ENCODE results near the gene ADK.
"Not testable (repeated sequence)": the region's sequence is repeated elsewhere in the genome, so short reads cannot be mapped to it uniquely, and the experiment has no call there.

Gene ADK

DNA sequence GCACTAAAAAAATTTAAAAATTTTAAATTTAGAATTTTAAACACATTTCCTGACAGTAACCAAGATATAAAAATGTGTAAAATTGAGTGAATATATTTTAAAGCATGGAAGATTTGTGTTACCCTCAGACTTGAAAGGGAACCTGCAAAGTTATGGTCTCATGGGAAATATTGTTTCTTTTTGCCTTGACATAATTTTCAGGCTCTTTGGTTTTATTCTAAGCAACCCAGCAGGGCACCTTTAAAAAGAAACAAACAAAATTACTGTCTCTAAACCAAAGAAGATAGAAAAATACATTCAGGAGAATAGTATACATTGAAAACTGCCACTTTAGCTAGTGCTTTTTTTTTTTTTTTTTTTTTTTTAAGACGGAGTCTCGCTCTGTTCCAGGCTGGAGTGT lies 87.5 kb downstream of the ADK start:
- DNase-seq (ENCODE audit: low spot score) = no peak

DNA sequence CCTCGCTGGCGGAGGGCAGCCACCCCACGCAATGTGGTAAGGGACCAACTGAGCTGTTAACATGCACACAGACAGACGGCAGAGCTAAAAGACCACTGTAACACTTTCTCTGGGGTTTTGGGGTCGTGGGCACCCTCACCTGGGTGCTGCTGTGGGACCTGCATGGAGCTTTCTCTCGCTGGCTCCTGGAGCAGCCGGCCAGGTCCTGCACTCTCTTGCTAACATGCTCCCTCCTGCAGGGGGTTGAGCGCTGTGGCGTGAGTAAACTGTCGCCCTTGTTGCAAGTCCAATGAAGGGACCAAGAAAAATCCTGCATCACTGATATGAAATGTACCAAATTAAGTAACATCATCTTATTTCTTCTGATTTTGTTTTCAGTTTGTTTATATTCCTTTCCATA lies 92.0 kb downstream of the ADK start:
- DNase-seq (ENCODE audit: low spot score) = no peak

DNA sequence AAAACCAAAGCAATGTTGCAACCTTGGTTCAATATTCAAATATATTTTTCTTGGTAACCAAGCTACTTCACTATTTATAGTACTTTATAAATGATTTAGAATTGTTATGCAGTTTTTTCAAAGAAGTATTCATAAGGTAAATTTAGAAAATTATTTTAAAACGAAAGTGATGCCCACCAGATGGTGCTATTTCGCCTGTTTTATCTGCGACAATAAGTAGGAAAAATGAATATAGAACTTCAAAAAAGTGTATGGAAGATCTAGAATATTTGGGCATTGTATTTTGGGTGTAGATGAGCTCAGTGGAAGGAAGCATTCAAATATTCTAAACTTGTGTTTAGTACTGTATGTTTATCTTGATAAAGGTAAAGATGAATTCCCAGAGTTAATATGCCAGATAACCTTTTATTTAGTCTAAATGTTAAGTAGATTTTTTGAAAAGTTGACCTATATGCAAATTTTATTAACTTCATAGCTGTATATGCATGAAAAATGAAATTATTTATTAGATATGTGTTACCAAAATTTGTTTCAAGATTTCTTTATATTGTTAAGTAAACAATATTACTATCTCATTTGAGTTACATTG lies 93.2 kb downstream of the ADK start:
- peak; percentile 38 for DNase-seq (ENCODE audit: low spot score)

DNA sequence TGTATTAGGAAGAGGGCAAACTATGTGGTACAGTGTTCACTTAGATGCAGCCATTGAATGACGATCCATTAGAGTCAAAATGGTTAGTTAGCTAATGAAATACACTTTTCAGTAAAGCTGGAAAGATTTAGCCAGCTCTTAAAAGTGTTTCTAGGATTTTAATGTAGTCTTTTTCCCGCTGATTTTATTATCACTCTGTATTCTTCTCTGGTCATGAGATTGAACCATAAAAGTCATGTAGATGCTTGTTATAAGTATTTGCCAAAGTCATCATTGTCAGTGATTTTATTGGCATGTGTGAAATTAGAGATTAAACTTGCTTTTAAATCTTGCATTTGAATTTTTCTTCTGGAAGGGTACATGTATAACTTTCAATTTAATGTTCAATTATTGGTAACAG lies 93.8 kb downstream of the ADK start:
- no peak for DNase-seq (ENCODE audit: low spot score)

DNA sequence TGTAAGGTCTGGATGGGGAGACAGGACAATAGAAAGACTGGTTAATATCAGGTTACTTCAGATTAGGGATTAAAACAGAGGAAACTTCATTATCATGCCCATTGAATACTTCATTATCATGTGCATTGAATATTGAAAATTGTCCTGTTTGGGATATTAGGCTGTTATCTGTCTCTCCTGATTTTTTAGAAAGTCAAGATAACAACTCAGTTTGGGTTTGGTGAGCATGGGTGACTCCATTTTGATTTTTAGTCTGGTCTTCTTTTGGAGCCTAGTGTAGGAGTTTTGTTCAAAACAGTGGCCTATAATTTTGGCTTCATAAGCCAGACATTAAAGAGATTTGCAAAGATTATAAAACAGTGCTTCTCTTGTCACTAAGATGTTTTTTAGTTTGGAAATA lies 95.5 kb downstream of the ADK start:
- no peak for DNase-seq (ENCODE audit: low spot score)

DNA sequence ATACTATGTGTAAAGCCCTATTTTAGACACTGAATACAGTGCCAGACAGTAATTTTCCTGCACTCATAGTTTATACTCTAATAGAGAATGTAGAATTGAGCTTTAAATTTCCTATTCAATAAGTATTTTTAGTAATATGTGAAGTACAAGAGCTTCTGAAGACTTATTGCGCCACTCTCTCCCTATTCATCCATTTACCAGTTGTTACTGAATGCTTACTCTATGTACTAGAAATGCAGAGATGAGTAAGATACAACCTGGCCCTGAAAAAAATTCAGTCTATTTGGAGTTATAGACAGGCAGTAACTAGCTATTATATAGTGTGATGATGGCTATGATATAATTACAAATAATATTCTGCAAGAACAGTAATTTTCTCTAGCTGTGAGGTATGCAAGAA lies 98.8 kb downstream of the ADK start:
- DNase-seq (ENCODE audit: low spot score) = no peak

DNA sequence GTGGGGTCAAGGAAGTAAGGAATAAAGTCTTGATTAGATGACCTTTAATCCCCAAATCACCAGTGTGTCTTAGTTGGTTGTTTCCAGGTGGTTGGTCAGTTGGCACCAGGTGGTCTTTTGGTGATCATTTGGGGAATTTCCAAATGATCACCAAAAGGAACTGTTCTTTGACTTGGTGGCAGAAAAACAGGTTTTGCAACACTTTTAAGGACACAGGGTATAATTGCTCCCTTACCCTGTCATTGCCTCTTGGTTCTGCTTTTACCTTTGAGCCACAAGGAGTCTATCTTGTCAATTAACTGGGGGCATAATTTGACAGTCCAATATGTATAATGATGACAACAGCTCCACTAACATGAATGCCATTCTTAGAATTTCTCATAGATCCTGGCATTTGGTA lies 104.2 kb downstream of the ADK start:
- DNase-seq (ENCODE audit: low spot score) = no peak

DNA sequence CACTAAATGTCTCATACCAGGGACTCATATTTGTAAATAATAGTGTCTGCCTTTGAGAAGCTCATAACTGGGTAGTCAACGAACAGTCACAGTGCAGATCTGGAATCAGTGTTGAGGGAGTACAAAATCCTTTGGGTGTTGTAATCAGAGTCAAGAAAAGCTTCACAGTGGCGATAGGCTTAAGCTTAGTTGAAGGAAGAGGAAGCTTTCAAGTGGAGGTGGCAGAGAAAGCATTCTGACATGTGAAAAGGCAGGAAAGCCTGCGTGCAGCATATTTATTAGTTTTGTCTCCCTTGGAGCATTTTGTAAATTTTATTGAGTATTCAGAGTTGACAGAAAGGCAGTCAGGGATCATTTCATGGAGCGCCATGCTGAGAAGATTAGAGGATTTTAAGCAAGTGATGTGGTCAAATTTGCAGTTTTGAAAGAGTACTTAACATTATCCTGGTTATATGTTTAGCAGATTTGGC lies 104.9 kb downstream of the ADK start:
- no peak for DNase-seq (ENCODE audit: low spot score)

DNA sequence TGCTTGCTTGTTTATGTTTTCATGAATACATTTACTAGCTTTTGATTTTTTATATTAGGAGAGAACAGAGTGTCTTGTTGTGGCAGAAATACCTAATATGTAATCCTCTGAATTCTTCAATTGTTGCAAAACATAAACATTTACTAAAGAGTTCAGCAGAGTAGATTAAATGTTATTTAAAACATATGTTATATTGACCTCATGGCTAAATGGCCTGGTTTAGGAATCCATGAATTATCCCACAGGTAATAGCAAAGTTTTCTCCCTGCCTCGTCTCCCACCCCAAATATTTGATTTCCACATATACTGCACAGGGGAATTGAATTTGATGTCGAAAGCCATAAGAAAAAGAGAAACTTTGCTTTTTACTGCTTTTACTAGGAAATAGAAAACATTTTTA lies 111.8 kb downstream of the ADK start:
- no peak for DNase-seq (ENCODE audit: low spot score)

DNA sequence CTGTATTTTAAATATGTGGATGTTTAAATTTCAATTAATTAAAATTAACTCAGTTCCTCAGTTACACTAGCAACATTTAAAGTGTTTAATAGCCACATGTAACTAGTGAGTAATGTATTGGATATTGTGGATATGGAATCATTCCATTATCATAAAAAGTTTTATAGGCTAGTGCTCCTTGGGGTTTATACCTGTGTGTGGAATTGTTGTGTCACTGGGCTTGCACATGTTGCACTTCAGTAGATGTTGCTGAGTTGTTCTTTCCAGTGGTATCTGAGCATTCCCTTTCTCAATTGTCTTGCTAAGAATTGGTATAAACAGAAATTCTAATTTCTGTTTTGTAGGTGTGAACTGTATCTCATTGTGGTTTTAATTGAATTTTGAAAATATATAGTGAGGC lies 113.0 kb downstream of the ADK start:
- no peak for DNase-seq (ENCODE audit: low spot score)

DNA sequence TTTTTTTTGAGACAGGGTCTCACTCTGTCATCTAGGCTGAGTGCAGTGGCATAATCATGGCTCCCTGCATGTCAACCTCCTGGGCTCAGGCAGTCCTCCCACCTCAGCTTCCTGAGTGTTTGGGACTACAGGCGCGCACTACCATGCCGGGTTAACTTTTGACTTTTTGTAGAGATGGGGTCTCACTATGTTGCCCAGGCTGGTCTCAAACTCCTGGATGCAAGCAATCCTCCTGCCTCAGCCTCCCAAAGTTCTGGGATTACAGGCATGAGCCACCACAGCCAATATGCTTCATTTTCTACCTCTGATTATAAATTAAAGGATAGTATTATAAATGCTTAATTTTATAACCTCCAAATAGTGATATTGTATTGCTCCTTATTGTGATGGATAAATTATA lies 121.3 kb downstream of the ADK start:
- no peak for DNase-seq (ENCODE audit: low spot score)

DNA sequence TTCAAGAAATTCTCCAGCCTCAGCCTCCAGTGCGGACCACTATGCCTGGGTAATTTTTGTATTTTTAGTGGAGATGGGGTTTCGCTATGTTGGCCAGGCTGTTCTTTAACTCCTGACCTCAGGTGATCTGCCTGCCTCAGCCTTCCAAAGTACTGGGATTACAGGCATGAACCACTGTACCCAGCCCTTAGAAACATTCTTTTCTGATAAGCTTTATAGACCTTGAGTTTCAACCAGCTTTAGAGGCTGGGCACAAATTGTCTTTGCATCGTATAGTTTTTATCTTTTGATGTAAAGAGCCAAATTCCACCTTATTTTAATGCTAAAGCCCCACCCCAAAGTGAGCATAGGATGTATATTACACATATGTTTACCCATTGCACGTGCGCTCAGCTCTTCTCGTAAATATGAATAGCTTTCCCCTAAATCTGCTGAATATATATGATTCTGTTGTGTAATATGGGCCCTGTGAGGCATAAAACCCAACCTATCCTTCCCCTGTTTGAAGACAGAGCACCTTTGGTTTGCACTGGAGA lies 124.8 kb downstream of the ADK start:
- DNase-seq (ENCODE audit: low spot score) = no peak

DNA sequence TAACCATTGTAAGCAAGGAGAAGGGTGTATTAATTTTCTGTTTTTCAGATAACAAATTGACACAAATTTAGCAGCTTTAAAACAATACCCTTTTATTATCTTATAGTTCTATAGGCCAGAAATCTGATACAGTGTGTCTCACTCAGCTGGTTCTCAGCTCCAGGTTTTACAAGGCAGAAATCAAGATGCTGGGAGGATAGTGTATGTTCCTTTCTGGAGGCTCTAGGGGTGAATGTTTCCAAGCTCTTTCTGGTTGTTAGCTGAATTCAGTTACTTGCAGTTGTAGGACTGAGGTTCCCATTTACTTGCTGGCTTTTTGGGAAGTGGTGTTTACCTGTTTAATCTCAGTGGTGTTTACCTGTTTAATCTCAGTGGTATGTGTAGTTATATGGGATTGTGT lies 125.4 kb downstream of the ADK start:
- no peak for DNase-seq (ENCODE audit: low spot score)

DNA sequence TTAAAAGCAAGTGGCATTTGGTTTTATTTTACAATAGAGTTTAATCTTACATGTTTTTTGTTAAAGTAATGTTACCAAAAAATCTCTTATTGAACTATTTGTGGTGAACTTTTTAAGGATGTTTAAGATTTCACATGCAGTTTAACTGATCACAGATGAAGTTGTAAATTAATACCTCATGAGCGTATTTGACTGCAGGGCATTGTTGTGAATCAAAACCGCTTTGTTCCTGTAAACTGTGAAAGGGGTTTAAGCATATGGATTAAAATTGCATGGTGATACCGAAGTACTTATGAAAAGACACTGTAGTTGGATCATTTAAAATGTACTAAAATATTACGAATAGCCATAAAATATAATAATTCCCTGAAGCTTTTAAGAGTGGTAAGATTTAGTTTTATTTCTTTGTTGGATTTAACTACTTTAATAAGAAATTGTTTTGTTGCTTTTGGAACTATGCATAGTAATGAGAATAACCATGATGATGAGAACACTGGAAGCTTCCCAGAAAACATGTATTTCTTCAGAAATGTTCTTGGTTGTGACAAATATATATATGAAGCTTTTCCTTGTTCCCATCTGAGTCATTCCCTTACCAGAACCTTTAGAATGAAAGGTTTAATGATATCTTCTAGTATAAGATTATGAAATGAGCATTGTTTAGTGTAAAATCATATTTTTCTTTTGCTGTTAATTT lies 131.3 kb downstream of the ADK start:
- DNase-seq (ENCODE audit: low spot score) = no peak

DNA sequence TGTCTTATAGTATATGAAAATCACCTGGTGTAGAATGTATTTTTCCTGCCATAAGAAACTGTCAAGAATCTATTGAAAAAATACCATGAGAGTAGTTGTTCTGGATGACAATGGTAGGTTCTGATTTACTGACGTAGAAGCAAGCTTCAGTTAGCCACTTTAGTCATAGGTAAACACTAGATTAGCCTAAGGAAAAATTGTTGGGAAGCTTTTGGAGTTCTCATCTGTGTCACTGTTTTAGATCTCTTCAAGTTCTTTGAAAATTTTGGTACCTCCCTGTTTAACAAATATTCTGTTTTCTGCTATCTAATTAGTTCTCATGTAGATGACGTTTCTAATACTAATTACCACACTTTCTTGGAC lies 131.8 kb downstream of the ADK start:
- DNase-seq (ENCODE audit: low spot score) = no peak

DNA sequence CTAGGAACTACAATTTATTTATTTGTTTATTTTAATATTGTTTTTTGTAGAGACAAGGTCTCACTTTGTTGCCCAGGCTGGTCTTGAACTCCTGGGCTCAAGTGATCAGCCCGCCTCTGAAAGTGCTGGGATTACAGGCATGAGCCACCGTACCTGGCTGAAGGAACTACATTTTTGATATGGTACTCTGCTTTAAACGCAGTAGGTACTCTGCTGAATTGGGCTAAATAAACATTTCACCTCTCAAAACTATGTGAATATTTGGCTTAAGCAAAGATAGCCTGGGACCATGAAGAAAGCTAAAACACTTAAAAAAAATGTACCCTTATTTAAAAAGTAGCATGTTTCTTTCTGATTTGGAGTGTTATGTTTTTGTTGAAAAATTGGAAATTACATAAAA lies 138.2 kb downstream of the ADK start:
- DNase-seq (ENCODE audit: low spot score) = no peak

DNA sequence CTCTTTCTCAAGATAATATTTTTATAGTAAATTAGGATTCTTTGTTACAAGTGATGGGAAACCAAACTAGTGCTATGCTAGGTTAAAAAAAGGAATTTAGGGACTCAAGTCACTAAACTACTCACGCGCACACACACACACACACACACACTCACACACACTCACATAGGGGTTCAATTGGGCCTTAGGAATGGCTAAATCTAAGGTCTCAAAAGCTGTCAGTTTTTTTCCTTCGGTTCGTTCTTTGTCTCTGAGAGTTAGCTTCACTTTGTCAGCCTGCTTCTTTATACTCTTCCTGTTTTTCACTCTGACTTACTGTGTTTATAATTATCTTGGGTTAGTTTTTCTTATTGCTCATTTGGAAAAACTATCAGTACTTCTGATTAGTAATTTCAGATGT lies 138.9 kb downstream of the ADK start:
- no peak for DNase-seq (ENCODE audit: low spot score)

DNA sequence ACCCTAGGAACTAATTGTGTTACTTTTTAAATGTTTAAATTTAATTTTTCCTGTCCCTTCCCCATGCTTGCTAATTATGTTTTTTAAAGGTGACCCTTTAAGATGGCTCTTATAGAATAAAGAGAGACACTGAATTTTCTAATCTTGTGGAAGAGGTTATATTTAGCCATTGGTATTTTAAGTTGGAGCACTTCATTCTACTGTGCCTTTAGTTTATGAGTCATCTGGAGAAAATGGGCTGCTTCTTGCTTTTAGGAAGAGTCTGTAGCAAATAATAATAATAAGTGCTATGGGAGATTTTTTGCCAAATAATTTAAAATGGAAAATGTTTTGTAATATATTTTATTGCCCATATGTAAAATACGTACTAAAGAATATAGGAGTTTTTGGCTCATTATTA lies 139.7 kb downstream of the ADK start:
- DNase-seq (ENCODE audit: low spot score) = no peak

DNA sequence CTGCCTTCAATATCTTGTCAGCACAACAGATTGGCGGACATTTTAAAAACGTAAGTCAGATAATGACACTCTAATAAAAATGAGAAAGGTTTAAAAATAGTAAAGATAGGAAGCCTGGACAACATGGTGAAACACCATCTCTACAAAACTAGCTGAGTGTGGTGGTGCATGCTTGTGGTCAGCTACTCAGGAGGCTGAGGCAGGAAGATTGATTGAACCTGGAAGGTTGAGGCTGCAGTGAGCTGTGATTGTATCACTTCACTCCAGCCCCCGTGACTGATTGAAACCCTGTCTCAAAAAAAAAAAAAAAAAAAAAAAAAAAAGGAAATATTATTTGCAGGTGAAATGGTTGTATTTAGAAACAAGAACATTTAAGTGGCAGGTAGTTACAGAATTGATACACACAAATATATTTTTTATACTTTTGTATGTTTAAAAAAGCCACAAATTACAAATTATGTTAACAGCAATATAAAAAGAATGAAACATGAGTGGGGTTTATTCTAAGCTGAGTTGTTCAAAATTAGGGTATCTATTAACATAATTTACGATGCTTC lies 141.9 kb downstream of the ADK start:
- DNase-seq (ENCODE audit: low spot score) = peak; percentile 64

DNA sequence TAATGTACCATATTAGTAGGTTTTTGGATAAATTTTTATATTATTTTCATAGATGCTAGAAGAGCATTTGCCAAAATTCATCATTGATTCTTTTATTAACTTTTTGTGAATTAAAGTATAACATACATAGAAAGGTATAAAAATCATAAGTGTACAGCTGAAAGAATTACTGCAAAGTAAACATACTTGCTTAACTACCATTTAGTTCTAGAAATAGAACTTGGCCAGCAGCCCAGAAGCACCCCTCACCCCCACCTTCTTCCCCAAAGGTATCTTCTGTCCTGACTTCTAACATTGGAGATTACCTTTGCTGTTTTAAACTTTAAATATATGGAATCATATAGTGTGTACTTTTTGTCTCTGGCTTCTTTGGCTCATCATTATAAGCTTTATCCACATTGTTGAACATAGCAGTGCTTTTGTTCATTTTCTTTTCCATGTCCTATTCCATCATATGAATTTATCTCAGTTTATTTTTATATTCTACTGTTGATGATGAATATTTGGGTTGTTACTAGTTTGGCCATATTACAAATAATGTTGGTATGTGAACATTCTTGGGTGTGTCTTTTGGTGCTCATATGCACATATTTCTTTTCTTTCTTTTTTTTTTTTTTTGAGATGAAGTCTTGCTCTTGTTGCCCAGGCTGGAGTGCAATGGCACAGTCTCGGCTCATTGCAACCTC lies 142.8 kb downstream of the ADK start:
- DNase-seq (ENCODE audit: low spot score) = peak; percentile 51

DNA sequence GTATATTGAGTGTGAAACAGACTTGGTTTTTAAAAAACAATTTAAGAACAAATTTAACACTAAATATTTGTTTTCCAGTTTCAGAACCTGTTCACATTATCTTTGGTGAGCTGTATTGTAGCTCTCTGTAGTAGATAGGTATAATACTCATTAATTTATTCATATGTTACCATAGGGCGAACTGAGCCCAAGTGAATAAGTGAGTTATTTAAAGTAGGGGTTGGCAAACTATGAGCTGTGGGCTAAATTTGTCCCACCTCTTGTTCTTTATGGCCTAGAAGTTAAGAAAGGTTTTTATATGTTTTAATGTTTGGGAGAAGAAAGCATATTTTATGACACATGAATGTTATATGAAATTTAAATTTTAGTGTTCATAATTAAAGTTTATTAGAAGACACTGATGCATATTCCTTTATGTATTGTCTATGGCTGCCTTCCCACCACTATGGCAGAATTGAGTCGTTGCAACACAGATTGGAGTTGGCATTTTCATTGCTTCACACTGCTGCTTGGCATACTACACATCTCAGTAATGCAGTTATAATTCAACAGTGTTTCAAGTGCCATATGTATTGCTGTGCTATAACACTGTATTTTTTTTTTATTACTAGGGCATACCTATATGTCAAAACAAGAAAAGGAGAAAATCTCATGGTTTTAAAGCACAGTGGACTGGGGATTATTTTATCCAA lies 146.5 kb downstream of the ADK start:
- DNase-seq (ENCODE audit: low spot score) = no peak

DNA sequence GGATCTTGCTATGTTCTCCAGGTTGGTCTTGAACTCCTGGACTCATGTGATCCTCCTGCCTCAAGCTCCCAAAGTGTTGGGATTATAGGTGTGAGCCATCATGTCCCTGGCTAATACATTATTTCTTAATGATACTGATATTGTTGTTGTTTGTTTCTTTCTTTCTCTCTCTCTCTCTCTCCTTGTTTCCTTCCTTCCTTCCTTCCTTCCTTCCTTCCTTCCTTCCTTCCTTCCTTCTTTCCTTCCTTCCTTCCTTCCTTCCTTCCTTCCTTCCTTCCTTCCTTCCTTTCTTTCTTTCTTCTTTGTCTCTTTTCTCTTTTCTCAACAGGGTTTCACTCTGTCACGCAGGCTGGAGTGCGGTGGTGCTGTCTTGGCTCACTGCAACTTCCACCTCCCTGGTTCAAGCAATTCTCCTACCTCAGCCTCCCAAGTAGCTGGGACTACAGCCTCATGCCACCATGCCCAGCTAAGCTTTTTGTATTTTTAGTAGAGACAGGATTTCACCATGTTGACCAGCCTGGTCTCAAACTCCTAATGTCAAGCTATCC lies 149.1 kb downstream of the ADK start:
- not testable (repeated sequence) for DNase-seq (ENCODE audit: low spot score)

Data from kidney tubule cell (primary cell).